HuH-7.5 (cell line): Measurements from ENCODE around the gene MMADHC.
"Not testable (repeated sequence)": the region's sequence is repeated elsewhere in the genome, so short reads cannot be mapped to it uniquely, and the experiment has no call there.

Experiments
- DNase-seq: peaks from one replicate; pipeline ENCODE4 v3.0.0; 2011; ENCODE audit warnings: low spot score

The MMADHC gene

DNA sequence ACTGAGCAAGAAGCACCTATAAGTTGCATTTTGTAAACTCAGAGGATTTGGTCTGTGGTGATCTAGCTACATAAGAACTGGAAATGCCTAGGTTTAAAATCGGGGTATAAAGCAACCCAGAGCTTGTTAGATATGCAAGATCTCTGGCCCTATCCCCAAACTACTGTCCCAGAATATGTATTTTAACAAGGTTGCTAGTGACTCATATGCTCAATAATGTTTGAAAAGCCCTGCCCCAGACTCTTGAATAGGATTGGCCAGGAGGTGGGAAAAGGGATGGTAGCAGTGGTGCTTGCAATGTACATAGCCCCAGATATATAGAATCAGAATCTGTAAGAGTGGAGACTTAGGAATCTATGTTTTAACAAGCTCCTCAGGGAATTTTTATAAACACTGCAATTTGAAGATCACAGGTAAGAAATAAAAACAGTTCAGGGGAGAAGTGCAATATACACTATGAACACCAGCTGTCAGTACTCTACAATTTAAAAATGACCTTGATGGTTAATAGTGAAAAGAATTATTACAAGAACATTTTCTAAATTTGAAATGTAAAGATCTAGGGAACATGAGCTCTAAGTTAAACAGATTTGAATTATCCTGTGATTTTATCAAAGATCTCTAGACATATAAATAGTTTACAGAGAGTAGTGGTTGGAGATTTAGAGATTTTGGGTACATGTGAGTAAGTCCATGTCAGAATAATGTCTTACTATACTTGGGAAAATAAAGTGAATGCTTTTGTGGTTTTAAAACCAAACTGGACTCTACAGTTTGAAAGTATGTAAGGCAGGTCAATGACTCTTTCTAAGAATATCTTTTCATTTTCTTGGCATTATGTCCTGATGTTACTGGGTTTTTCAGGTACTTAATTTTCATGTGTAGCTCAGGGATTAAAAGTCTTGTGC is 7.7 kb upstream of the MMADHC start:
- no peak for DNase-seq

DNA sequence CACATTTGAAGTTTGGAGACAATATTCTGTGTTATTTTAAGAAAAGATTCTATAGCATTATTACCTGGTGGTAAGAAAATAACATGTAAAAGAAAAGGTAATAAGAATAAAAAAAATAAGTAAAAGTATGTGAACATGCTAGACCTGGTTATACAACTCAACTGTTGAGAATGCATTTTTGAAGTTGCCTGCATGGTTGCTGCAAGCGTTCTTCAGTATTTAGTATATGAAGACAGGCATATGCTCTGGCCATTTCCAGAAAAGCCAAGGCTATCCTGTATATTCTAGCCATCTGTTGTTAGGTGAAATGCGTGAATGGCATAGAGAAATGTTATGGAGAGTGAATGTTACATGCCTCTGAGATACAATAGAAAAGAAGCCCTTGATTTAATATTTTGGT is 6.8 kb upstream of the MMADHC start:
- DNase-seq = no peak

DNA sequence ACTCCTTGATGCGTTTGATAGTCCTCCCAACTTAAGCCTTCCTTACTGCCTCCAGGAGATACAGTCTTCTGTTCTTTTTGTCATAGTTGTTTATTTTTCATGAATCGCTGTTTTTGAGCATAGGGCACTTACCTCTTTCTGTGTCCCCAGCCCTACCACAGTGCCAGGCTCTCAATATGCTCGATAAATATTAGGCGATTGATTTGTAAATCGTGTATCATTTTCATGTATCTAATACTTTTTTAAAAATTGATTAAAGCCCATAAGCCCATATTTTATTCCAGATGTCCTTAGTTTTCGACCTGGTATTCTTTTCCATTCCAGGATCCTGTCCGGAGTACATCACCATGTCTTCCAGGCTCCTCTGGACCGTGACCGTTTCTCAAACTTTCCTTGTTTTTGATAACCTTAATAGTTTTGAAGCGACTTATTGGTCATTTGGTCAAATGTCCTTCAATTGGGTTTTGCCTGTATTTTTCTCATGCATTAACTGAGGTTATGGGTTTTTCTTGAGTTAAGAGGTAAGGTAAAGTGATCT is 444 bp upstream of the MMADHC start:
- DNase-seq = no peak

DNA sequence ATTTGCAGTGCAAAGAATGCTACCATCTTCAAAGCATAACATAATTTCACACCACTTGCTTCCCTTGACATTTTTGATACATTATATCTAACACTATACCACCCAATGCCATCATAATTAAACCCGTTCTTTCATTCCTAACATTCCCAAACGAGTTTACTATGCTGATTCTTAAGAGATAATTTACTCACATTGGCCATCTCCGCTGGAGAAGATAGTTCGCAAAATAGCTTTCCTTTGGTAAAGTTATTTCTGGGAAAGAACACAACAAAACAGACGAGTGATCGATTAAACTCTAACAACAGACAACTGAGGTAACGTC is 716 bp downstream of the MMADHC start:
- DNase-seq = no peak

DNA sequence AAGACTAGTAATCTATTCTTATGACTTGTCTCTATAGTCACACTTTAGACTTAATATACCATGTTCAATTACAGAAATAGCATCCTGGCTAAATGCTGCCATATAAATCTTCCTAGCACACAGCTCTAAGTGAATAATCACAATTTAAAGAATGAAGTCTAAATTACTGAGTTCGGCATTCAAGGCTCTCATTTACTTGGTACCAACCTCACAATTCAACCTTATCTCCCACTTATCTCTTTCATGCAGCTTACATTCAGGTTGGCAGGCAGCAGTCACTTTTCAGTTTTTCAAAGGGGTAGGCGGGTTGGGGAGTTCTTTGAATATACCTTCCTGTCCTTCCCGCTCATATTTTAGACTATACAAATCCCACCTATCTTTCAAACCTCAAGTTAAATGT is 1.5 kb downstream of the MMADHC start:
- no peak for DNase-seq

DNA sequence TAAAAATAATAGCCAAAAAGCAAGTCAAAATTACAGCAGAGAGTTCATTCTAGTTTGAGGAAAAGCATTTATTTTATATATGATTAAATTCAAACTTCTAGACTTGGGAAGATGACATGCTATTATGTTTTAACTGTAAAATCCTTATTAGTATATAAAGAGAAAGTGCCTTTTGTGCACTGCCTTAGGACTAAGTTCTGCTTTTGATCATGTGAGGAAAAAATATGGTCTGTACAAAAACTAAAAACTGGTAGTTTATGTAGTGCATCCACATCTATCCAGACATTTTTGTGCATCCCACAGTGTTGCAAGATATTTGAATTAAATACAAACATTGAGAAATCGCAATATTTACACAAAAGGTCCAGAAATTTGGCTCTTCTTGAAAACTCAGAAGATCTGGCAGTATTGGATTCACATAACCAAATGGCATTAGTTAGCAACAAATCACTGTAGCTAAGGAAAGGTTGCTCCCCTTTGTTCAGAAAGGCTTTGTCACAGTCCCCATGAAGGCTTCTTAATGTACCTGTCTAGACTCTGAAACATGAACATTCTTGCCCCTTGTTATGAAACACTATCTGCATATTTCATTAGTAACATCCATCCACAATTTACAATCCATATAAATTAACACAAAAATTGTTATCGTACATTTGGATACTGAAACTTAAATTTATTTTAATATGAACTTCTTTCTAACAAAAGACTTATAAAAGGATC is 2.2 kb downstream of the MMADHC start:
- no peak for DNase-seq

DNA sequence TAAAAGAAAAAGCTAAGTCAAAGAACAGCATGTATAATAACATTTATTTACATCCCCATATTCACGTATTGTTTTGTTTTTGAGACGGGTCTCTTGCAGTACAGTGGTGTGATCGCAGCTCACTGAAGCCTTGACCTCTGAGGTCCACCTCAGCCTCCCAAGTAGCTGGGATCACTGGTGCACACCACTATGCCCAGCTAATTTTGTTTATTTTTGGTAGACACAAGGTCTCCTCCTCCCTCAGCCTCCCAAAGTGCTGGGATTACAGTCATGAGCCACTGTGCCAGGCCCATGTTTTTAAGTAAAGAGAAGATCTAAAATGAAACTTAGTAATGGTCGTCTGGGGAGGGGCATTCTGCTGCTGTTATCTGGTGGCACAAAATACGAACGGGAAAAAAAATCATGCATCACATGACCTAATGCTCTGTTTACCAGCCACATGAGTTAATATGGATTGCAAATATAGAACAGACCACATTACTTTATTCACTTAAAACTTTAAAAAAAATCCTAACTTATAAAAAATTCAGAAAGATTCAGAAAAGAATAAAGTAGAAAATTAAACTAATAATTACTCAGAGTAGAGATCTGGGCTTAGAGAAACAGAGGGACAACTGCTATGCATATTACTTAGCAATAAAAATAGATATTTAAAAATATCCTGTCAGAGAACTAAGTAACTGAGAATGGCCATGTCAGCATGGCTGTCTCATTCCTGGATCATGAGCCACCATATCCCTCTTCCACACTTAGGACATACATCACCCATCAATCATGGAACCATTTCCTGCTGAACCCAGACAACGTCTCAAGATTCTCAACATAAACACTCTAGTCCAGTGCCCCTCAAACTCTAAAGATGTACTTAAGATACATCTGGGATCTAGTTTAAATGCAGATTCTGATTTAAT is 7.3 kb downstream of the MMADHC start:
- no peak for DNase-seq

DNA sequence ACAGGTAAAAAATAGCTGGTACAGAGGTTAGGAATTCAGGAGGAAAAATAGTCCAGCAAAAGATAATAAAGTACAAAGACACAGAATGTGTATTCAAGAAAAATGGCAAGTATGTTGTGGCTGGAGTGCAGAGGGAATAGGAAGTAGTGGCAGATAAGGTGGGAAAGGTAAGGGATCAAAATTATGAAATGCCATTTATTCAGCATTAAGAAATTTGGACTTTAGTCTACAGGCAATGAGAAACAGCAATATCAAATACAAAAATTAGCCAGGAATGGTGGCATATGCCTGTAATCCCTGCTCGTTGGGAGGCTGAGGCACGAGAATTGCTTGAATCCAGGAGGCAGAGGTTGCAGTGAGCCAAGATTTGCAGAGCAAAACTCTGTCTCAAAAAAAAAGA is 10.3 kb downstream of the MMADHC start:
- DNase-seq = no peak

DNA sequence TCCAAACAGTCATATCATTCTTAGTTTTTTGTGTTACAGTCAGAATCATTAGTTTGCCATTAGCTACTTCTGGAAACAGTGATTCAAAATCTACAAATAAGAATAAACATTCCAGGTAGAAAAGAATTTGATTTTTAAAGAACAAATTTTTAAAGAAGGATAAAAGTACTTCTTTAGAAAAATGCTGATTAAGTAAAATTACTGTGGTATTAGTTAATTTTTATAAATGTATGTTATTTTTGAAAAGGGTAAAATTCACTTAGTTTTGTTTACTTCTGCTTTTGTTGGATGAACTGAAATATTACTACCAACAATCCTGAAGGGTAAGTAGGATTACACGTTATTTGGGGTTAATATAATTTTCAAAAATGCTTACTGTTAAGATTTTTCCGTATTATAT is 11.8 kb downstream of the MMADHC start:
- DNase-seq = no peak

DNA sequence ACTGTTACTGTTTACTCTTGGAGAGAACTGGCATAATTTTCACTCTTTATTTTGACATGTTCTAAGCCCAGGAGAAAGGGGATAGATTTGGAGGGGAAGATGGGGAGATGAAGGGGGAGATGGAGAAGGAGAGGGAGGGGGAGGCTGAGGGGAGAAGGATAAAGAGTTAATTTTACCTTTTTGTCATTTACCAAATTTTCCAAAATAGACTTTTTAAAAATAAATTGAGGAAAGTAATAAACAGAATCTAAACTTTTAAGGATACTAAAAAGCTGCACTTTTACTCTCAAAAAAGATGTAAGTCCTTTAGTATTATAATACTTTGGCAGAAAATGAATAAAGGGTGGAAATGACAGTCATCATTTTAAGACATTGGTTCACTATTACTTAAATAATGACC is 12.3 kb downstream of the MMADHC start:
- no peak for DNase-seq

DNA sequence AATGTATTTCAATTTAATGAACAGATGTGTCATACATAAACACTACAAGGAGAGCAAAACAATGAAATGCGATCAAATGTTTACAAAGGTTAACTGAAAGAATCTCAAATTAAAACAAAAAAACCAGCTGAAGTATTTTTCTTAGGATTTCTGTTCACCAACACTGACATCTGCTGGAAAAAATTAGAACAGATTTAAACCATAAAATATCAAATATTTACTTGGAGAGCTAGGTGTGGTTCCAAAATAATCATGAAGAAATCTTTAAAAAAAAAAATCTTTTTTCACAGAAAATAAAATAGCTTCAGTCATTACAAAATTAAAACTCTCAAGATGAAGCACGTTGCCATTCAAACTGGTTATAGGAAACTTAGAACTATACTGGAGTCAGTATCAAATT is 13.8 kb downstream of the MMADHC start:
- no peak for DNase-seq

DNA sequence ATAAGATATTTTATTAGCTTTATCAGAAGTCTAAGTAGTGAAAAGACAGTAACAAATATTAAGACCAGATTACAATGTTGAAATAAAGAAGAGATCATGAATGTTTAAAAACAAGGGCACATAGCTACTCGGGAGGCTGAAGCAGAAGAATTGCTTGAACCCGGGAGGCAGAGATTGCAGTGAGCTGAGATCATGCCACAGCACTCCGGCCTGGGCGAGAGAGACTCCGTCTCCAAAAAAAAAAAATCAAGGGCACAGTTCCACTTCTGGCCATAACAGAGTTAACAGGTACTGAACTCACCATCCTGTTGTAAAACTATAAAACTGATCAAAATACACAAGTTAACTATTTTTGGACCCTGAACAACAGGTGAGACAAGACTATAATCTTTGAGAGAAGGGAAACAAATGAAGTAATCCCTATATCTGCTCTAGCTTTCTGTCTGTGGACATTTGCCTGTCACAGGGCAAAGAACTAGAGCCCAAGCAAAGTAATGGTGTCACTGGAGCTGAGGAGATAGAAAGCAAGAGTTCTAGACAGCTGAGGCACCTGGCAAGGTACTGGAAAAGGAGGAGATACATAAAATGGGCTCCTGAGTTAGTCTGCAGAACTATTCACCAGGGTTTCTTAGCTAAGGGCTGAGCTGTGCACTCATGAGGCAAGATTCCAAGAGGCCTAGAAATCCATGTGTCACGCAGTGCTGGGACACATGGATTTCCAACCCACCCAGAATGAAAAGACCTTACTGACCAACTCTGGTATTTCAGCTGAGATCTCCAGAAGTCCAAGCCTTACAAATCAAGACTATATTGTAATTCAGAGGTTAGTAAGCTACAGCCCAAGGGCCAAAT is 15.2 kb downstream of the MMADHC start:
- DNase-seq = no peak

DNA sequence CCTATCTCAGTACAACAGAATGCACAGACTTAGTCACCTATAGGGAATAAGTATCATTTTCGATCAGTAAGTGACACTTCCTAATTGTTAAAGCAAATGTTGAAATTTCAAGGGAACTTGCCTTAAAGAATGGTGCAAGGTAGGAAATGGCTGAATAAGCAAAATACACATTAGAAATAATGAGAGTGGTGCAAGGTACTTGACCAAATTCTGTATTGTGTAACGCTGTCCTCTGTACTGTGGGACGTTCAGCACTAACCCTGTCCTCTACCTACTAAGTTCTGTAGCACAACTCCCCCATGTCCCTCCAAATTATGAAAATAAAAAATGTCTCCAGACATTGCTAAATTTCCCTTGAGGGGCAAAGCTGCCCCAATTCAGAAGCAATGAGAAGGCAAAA is 19.4 kb downstream of the MMADHC start:
- no peak for DNase-seq

DNA sequence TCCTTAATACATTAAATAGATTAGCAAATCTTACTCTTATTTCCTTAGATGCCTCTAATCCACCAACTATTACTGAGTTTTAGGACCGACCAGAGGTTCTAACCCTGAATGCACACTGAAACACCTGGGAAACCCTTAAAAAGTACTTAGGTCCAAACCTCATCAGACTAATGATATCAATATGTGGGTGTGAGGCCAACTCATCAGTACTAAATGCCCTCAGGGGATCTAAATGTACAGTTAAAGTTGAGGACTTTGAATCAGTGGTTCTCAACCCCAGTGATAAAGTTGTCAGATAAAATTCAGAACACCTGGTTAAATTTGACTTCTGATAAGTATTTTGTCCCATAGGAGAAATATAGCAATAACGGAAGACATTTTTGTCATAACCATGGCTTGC is 20.9 kb downstream of the MMADHC start:
- no peak for DNase-seq

DNA sequence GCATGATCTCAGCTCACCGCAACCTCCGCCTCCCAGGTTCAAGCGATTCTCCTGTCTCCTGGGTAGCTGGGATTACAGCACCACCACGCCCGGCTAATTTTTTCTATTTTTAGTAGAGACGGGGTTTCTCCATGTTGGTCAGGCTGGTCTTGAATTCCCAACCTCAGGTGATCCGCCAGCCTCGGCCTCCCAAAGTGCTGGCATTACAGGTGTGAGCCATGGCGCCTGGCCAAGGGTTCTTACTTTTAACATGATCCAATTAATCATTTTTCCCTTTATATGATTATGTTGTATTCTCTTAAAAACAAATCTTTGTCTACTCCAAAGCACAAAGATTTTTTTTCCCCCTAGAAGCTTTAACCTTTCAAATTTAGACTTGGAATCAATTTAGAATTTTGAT is 21.9 kb downstream of the MMADHC start:
- DNase-seq = not testable (repeated sequence)

DNA sequence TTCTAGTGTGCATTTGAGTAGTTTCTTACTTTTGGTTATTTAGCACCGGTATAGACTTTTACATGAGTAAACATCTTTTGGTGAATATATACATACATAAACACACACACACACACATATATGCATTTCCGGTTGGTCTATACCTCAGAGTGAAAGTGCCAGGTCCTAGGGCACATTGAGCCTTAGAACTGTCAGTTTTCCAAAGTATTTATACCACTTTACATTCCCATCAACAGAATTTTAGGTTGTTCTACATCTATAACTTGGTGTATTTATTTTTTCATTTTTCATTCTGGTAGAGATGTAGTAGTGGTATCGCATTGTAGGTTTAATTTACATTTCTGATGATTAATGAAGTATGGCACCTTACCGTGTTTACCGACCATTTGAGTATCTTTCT is 22.6 kb downstream of the MMADHC start:
- no peak for DNase-seq

DNA sequence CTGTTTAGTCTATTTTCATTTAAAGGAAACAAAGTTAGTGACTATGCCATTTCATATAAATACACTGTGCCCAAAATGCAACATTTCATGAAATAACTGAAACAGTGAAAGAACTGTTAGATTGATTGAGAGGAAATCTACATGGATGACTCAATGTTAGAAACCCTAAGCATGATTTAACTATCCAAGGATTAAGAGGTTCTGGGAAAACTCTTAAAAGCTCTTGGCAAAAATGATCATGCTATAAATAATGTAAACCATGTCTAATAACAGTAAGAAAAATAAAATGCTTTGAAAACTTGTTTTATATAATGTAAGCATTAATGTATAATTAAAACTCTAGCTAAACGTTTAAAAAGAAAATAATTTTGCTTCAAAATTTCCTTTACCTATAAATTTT is 23.5 kb downstream of the MMADHC start:
- no peak for DNase-seq

DNA sequence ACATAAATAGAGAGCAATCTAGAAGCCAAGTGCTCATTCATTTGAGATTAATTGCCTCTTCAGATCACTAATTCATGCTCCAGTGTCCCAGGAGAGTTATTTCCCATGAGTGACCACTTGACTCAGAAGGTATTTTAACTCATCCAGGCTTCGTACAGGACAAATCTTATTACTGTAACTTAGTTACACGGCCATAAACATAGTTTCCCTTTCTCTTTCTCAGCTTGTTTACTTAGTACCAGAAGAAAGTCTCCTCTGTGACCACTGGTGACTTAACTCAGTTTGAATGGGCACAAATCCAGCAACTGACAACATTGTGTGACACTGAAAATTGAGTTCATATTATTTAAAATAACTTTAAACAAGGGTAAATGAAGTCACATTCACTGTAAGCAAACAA is 25.3 kb downstream of the MMADHC start:
- DNase-seq = no peak

DNA sequence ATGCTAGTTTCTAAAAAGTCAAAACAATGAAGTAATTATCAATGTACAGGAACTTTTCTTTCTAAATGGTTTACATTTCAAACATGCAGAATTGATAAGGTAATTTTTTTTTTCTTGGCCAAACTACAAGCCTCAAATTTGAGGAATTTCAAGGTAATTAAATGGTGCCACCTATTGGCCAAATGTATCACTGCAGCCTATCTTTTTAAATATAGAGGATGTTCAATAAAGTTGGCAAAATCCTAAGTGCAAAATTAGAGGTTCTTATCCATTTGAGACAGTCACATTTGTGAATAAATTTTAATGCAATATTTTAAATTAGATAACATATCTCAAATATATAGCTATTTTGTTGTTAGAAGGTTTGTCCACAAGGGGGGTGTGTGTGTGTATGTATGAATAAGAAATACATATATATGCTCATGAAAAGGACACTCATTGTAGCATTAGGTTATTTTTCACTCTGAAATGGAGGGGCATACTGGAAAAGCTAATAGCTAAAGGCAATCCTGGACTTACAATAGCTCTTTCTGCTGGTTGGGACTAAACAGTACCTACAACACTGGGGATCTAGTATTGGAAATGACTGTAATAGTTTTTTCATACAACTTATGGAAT is 26.2 kb downstream of the MMADHC start:
- no peak for DNase-seq

DNA sequence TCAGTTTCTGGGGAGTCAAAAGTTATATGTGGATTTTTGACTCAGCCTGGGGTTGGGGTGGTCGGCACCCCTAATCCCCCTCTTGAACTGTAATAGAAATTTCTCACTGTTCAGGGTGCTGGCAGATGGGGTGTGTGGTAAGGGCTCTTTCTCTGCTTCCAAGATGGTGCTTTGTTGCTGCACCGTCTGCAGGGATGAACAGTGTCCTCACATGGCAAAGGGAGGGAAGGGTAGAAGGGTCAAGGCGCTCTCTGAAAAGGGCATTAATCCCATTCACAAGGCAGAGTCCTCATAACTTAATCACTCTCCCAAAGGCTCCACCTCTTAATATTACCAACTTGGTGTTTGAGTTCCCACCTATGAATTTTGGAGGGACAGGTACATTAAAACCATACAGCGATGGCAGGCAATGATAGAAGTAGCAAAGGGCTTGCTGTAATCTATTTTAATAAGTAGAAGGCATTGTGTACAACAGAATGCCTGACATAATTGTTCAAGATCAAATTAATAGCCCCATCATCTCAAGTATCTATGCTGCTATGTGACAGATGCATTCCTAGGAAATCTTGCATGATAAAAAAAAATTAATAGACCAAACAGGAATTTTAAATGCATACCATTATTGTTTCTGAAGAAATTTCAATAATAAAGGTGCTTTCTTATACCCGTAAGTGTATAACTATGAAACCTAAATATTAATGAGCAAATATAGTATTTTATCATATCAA is 28.1 kb downstream of the MMADHC start:
- DNase-seq = no peak
